ENCODE results near the gene RFC5. TPM values are rescaled to one million over a fixed set of nuclear protein-coding genes. Genes with fewer than 3 reads are reported as not detected.

RFC5 gene
- total RNA-seq, 1 experiment from 2014 or later, result 100 TPM

DNA sequence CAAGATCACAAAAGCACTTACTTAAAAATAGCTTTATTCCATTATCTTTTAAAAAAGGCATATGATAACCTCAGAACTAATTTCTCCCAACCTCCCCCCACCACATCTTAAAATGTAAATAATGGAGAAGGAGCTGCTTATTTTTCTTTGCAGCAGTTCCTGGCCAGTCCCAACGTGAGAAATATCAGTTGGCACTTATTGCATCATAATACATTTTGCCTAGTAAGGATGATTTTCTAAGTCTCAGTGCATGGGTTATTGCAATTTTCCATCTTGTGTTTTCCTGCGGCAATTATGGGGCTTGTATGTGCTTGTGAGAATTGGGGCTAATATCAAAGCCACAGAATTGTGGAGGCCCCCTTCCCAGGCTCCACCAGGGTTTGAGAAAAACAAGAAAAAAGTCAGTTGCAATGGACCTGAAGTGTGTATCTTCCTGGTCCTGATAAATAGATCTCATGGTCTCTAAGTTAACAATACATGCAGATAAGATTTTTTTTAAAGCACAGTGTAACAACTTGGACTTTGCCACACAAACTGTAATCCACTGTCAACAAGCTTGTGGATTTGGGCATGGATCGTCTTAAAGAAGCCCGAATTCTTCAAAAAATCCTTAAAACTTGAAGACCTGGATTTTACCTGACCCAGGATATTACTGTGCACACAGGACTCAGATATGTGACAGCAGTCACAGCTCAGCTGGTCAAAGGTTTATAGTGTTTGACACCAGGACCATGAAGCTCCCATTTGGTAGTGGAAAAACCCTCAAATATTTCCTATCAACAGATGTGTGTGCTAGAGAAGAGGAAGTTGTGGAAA lies 47.3 kb downstream of the RFC5 start:
- Histone ChIP-seq H3K36me3 (ENCODE audit: low read depth, low read length) (no peaks in the 10 kb centered on the region; the same call in 1 of the 2 replicates), H3K4me2 (ENCODE audit: low read length) (no peak overlapping the region), H3K27me3 (ENCODE audit: low read length) (no peaks in the 10 kb centered on the region), H3K9me3 (ENCODE audit: low read length) (no peaks in the 10 kb centered on the region), H3K4me1 (ENCODE audit: insufficient read depth, low read length) (peaks cover 30% of the 10 kb centered on the region), H4K20me1 (ENCODE audit: low read length) (no peaks in the 10 kb centered on the region), H3F3A (ENCODE audit: low read length, unreplicated experiment) (peaks cover 15% of the 10 kb centered on the region), H3K27ac (ENCODE audit: low read length) (no peak overlapping the region), H3K9ac (ENCODE audit: low read length) (no peak overlapping the region), H3K9me2 (replicated peaks; ENCODE audit: low read length) (no peaks in the 10 kb centered on the region), H3K79me2 (ENCODE audit: low read length) (peaks cover 34% of the 10 kb centered on the region), H2AFZ (ENCODE audit: low read length) (no peak overlapping the region), H3K4me3 (ENCODE audit: low read length) (no peak overlapping the region)
- no peak for TF ChIP-seq EZH2phosphoT487 (IDR thresholded peaks at IDR 0.05; ENCODE audit: borderline replicate concordance, low read length)
- TF ChIP-seq, protein P1, sequence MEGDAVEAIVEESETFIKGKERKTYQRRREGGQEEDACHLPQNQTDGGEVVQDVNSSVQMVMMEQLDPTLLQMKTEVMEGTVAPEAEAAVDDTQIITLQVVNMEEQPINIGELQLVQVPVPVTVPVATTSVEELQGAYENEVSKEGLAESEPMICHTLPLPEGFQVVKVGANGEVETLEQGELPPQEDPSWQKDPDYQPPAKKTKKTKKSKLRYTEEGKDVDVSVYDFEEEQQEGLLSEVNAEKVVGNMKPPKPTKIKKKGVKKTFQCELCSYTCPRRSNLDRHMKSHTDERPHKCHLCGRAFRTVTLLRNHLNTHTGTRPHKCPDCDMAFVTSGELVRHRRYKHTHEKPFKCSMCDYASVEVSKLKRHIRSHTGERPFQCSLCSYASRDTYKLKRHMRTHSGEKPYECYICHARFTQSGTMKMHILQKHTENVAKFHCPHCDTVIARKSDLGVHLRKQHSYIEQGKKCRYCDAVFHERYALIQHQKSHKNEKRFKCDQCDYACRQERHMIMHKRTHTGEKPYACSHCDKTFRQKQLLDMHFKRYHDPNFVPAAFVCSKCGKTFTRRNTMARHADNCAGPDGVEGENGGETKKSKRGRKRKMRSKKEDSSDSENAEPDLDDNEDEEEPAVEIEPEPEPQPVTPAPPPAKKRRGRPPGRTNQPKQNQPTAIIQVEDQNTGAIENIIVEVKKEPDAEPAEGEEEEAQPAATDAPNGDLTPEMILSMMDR (conservative IDR thresholded peaks at IDR 0.05; ENCODE audit: low read depth, low read length), result no peak
- no peak for TF ChIP-seq EZH2 (IDR thresholded peaks at IDR 0.05; ENCODE audit: low read length, unreplicated experiment)
- ATAC-seq (no peak), DNase-seq (no peak)
- POLR2A ChIA-PET (ENCODE audit: unreplicated experiment), result interaction anchor here (0.6 to 1.1 kb wide), 2 partner anchors 38 to 526 kb away, joined by 3 to 4 read pairs; no protein-coding TSS in a partner anchor
- intact Hi-C loops (cut with micrococcal nuclease), result loop anchor here (5.0 kb wide), 1 partner anchor 74 kb away; the partner anchor contains the start of gene PEBP1
- CTCF ChIA-PET, result interaction anchor here (1.0 kb wide), 1 partner anchor 207 kb away, joined by 5 read pairs; no protein-coding TSS in a partner anchor
- no TSS peak for BruUV-seq (replicated peaks)

DNA sequence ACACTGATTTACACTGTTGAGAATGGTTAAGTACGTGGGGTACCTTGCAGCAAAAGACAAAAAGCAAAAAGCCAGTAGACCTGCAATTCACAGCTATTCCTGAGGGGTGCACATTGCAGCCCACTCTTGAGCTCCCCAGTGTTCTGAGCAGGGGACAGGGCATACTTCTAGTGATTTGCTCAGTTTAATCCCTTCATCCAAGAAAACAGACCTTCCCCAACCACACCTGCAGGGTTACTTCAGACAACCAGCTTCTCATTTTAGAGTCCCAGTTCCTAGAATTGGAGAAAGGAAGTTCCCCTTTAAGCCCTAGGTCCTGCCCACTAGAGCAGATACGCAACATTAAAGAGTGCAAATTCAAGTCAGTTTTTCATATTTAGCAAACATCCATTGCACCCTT lies 48.1 kb downstream of the RFC5 start:
- Histone ChIP-seq H3K9ac (ENCODE audit: low read length) (no peak overlapping the region), H3K4me3 (ENCODE audit: low read length) (no peak overlapping the region), H3K4me1 (ENCODE audit: insufficient read depth, low read length) (peaks cover 22% of the 10 kb centered on the region), H3K27ac (ENCODE audit: low read length) (no peak overlapping the region), H2AFZ (ENCODE audit: low read length) (no peak overlapping the region), H4K20me1 (ENCODE audit: low read length) (no peaks in the 10 kb centered on the region), H3K9me3 (ENCODE audit: low read length) (no peaks in the 10 kb centered on the region), H3K27me3 (ENCODE audit: low read length) (no peaks in the 10 kb centered on the region), H3K9me2 (replicated peaks; ENCODE audit: low read length) (no peaks in the 10 kb centered on the region), H3K36me3 (ENCODE audit: low read depth, low read length) (no peaks in the 10 kb centered on the region; the same call in 1 of the 2 replicates), H3K4me2 (ENCODE audit: low read length) (no peak overlapping the region), H3F3A (ENCODE audit: low read length, unreplicated experiment) (peaks cover 15% of the 10 kb centered on the region), H3K79me2 (ENCODE audit: low read length) (peaks cover 27% of the 10 kb centered on the region)
- POLR2A ChIA-PET (ENCODE audit: unreplicated experiment), result interaction anchor here (1.1 kb wide), 1 partner anchor 37 kb away, joined by 4 read pairs; no protein-coding TSS in a partner anchor
- intact Hi-C loops (cut with micrococcal nuclease), result loop anchor here (5.0 kb wide), 1 partner anchor 73 kb away; the partner anchor contains the start of gene PEBP1
- no peak for ATAC-seq
- DNase-seq, result no peak
- BruUV-seq (replicated peaks), result no TSS peak
- TF ChIP-seq EZH2phosphoT487 (IDR thresholded peaks at IDR 0.05; ENCODE audit: borderline replicate concordance, low read length), result no peak
- TF ChIP-seq, protein P1 (conservative IDR thresholded peaks at IDR 0.05; ENCODE audit: low read depth, low read length), result peak; percentile 26; the same call in 1 of the 2 replicates
- no peak for TF ChIP-seq EZH2 (IDR thresholded peaks at IDR 0.05; ENCODE audit: low read length, unreplicated experiment)
- CTCF ChIA-PET, result no interaction called here

Data from PC-3 (cell line).